IMR-90 (cell line): ENCODE measurements around the gene CARD10. TPM values are rescaled to one million over a fixed set of nuclear protein-coding genes. Genes with fewer than 3 reads are reported as not detected.

ENCODE experiments used
- ATAC-seq: fragments of 200-7000 bp; cut with Tn5 transposase; 2 replicates; pipeline ENCODE4 v1.9.1; 2020; ENCODE audit warnings: low read depth, mild to moderate bottlenecking, moderate library complexity
- BruUV-seq: library from RNA; stranded (reverse); fragments of 400-500 nt; replicated peaks from 2 replicates; lab custom pipeline; 2021; lab: Mats Ljungman, UMichigan
- CTCF ChIA-PET: fragments of 300-600 bp; formaldehyde crosslinking; extraction: SDS; loops from one replicate; lab custom pipeline; 2021; ENCODE audit warnings: antibody characterized with exemption; lab: Yijun Ruan, JAX
- POLR2A ChIA-PET: fragments of 300-600 bp; sonication (Branson Sonifier 250); formaldehyde crosslinking; loops from one replicate; lab custom pipeline; 2022; ENCODE audit warnings: antibody characterized with exemption; ENCODE audit not compliant: unreplicated experiment; lab: Charles Lee
- DNase-seq: peaks from one replicate; pipeline ENCODE4 v3.0.0; 2013
- H2AFZ ChIP-seq: replicated peaks from 2 replicates; pipeline ENCODE3; 2013; ENCODE audit warnings: low read length, mild to moderate bottlenecking; ENCODE audit not compliant: poor library complexity
- H2AK5ac ChIP-seq: 2 replicates; pipeline ENCODE4 v1.6.1; 2013; ENCODE audit warnings: low read depth, low read length, inconsistent platforms
- H2AK9ac ChIP-seq: replicated peaks from 2 replicates; pipeline ENCODE3; 2013; ENCODE audit warnings: mild to moderate bottlenecking, low read depth, low read length, moderate library complexity; ENCODE audit not compliant: poor library complexity
- H2BK120ac ChIP-seq: 2 replicates; pipeline ENCODE4 v1.6.1; 2013; ENCODE audit warnings: low read depth, low read length, inconsistent platforms
- H2BK15ac ChIP-seq: 3 replicates; pipeline ENCODE4 v1.6.1; 2013; ENCODE audit warnings: low read depth, low read length, inconsistent platforms
- H2BK20ac ChIP-seq: 2 replicates; pipeline ENCODE4 v1.6.1; 2013; ENCODE audit warnings: low read depth, mild to moderate bottlenecking, inconsistent platforms, low read length, moderate library complexity
- H2BK5ac ChIP-seq: 2 replicates; pipeline ENCODE4 v1.6.1; 2013; ENCODE audit warnings: mild to moderate bottlenecking, low read depth, low read length, inconsistent platforms; ENCODE audit not compliant: poor library complexity, severe bottlenecking
- H3K14ac ChIP-seq: replicated peaks from 2 replicates; pipeline ENCODE4 v1.6.1; 2013; ENCODE audit warnings: low read depth, low read length, inconsistent platforms
- H3K18ac ChIP-seq: 2 replicates; pipeline ENCODE4 v1.6.1; 2013; ENCODE audit warnings: low read depth, low read length, control low read depth
- H3K23ac ChIP-seq: 2 replicates; pipeline ENCODE4 v1.6.1; 2013; ENCODE audit warnings: low read depth, low read length, inconsistent platforms
- H3K27ac ChIP-seq: 2 replicates; pipeline ENCODE4 v1.5.1; 2013; ENCODE audit warnings: mild to moderate bottlenecking, control low read depth, low read length; ENCODE audit not compliant: insufficient read depth
- H3K27me3 ChIP-seq: 2 replicates; pipeline ENCODE4 v1.6.1; 2013; ENCODE audit warnings: low read length; ENCODE audit not compliant: control insufficient read depth, insufficient read depth
- H3K36me3 ChIP-seq: 2 replicates; pipeline ENCODE4 v1.6.1; 2013; ENCODE audit warnings: low read length, mixed read lengths; ENCODE audit not compliant: control insufficient read depth, insufficient read depth
- H3K4ac ChIP-seq: 2 replicates; pipeline ENCODE4 v1.6.1; 2013; ENCODE audit warnings: low read depth, low read length, inconsistent platforms
- H3K4me1 ChIP-seq: 2 replicates; pipeline ENCODE4 v1.6.1; 2013; ENCODE audit warnings: low read length, mixed read lengths; ENCODE audit not compliant: control insufficient read depth, insufficient read depth
- H3K4me2 ChIP-seq: 2 replicates; pipeline ENCODE4 v1.6.1; 2013; ENCODE audit warnings: low read depth, mild to moderate bottlenecking, control low read depth, low read length, moderate library complexity
- H3K4me3 ChIP-seq: 2 replicates; pipeline ENCODE4 v1.5.1; 2013; ENCODE audit warnings: low read depth, mild to moderate bottlenecking, control low read depth, low read length, moderate library complexity; ENCODE audit not compliant: insufficient read depth
- H3K56ac ChIP-seq: 2 replicates; pipeline ENCODE4 v1.6.1; 2013; ENCODE audit warnings: low read length, inconsistent platforms; ENCODE audit not compliant: insufficient read depth; ENCODE audit errors: extremely low read depth
- H3K79me1 ChIP-seq, 2 experiments: 2 replicates each; pipeline ENCODE4 v1.6.1; 2013; ENCODE audit warnings: low read length in 2 of 2, inconsistent platforms in 1 of 2, low read depth in 1 of 2
- H3K9ac ChIP-seq: 2 replicates; pipeline ENCODE4 v1.6.1; 2013; ENCODE audit warnings: low read depth, low read length, control low read depth
- H3K9me1 ChIP-seq: 2 replicates; pipeline ENCODE4 v1.6.1; 2013; ENCODE audit warnings: low read length, inconsistent platforms; ENCODE audit not compliant: insufficient read depth
- H3K9me3 ChIP-seq: 2 replicates; pipeline ENCODE4 v1.6.1; 2013; ENCODE audit warnings: low read length; ENCODE audit not compliant: control insufficient read depth, insufficient read depth
- H4K20me1 ChIP-seq: 2 replicates; pipeline ENCODE4 v1.6.1; 2013; ENCODE audit warnings: low read length, inconsistent platforms; ENCODE audit not compliant: insufficient read depth
- H4K5ac ChIP-seq: 2 replicates; pipeline ENCODE4 v1.6.1; 2013; ENCODE audit warnings: mild to moderate bottlenecking, low read depth, low read length, control low read depth
- H4K8ac ChIP-seq, 2 experiments: 2 replicates each; pipeline ENCODE4 v1.6.1; 2013; ENCODE audit warnings: low read depth in 2 of 2, low read length in 2 of 2, control low read depth in 1 of 2, inconsistent platforms in 1 of 2
- H4K91ac ChIP-seq: 2 replicates; pipeline ENCODE4 v1.6.1; 2013; ENCODE audit warnings: low read depth, low read length, inconsistent platforms; ENCODE audit not compliant: insufficient read depth
- BHLHE40 ChIP-seq: fragments of 150-350 bp; IDR thresholded peaks from 2 replicates; pipeline ENCODE4 v1.6.1; 2016; ENCODE audit warnings: mild to moderate bottlenecking, low read depth, low read length
- CEBPB ChIP-seq: IDR thresholded peaks from 2 replicates; pipeline ENCODE4 v1.6.1; 2012; ENCODE audit warnings: low read depth, low read length, improper control_type of control experiment
- CHD1 ChIP-seq: IDR thresholded peaks from 2 replicates; pipeline ENCODE4 v1.6.1; 2012; ENCODE audit warnings: low read depth, low read length, improper control_type of control experiment
- CTCF ChIP-seq: conservative IDR thresholded peaks from 2 replicates; pipeline ENCODE4 v1.5.1; 2012; ENCODE audit warnings: mild to moderate bottlenecking, low read depth, low read length, improper control_type of control experiment
- FOS ChIP-seq: fragments of 150-350 bp; IDR thresholded peaks from 2 replicates; pipeline ENCODE4 v1.6.1; 2016; ENCODE audit warnings: low read depth, low read length
- MAFK ChIP-seq: IDR thresholded peaks from 2 replicates; pipeline ENCODE4 v1.6.1; 2012; ENCODE audit warnings: low read depth, low read length, improper control_type of control experiment
- MAZ ChIP-seq: IDR thresholded peaks from 2 replicates; pipeline ENCODE4 v1.6.1; 2012; ENCODE audit warnings: low read depth, mild to moderate bottlenecking, low read length, improper control_type of control experiment, moderate library complexity, borderline replicate concordance
- NFE2L2 ChIP-seq: fragments of 150-350 bp; IDR thresholded peaks from 2 replicates; pipeline ENCODE4 v1.6.1; 2016; ENCODE audit warnings: low read depth, mild to moderate bottlenecking, low read length
- POLR2A ChIP-seq: IDR thresholded peaks from 2 replicates; pipeline ENCODE4 v1.6.1; 2012; ENCODE audit warnings: mild to moderate bottlenecking, low read depth, low read length
- RCOR1 ChIP-seq: IDR thresholded peaks from 2 replicates; pipeline ENCODE4 v1.6.1; 2012; ENCODE audit warnings: mild to moderate bottlenecking, low read length, improper control_type of control experiment; ENCODE audit not compliant: insufficient replicate concordance
- WGBS, 2 experiments: methylation state at CpG; one replicate each; pipeline versions ENCODE4 v1.1.5 to v1.1.7; 2013; ENCODE audit warnings: missing lambda C conversion rate in 2 of 2; ENCODE audit not compliant: insufficient read length in 1 of 2; ENCODE audit errors: extremely low coverage in 2 of 2; 5-methylcytosine and 5-hydroxymethylcytosine counted together
- dilution Hi-C: fragments of 300-500 bp; cut with HindIII; formaldehyde crosslinking; loops from one replicate; pipeline ENCODE4 v1.14.3; 2018; ENCODE audit warnings: low sequenced_read_pairs; ENCODE audit not compliant: unreplicated experiment
- in situ Hi-C: fragments of 300-500 bp; cut with MboI; formaldehyde crosslinking; loops from 3 replicates; pipeline ENCODE4 v1.14.3; 2019; ENCODE audit warnings: low sequenced_read_pairs, inconsistent platforms, mixed read lengths
- intact Hi-C: fragments of 100-400 bp; cut with micrococcal nuclease; formaldehyde crosslinking; loops from 2 replicates; pipeline ENCODE4 v1.10.0; 2022
- polyA plus RNA-seq, 3 experiments: library from polyadenylated mRNA; depleted of rRNA; stranded (reverse); fragments of >200 nt; gene quantifications; 2 replicates each; pipeline ENCODE4 v1.2.3, GENCODE V29; 2012; ENCODE audit warnings: low replicate concordance in 1 of 3
- total RNA-seq: library from RNA; depleted of rRNA; stranded (reverse); fragments of >200 nt; gene quantifications from 2 replicates; pipeline ENCODE4 v1.2.3, GENCODE V29; 2012

The CARD10 gene
- total and polyA plus RNA-seq, 2 of the 4 experiments (the other 2 are of a cell fraction) = 6.1 to 18.4 TPM

DNA sequence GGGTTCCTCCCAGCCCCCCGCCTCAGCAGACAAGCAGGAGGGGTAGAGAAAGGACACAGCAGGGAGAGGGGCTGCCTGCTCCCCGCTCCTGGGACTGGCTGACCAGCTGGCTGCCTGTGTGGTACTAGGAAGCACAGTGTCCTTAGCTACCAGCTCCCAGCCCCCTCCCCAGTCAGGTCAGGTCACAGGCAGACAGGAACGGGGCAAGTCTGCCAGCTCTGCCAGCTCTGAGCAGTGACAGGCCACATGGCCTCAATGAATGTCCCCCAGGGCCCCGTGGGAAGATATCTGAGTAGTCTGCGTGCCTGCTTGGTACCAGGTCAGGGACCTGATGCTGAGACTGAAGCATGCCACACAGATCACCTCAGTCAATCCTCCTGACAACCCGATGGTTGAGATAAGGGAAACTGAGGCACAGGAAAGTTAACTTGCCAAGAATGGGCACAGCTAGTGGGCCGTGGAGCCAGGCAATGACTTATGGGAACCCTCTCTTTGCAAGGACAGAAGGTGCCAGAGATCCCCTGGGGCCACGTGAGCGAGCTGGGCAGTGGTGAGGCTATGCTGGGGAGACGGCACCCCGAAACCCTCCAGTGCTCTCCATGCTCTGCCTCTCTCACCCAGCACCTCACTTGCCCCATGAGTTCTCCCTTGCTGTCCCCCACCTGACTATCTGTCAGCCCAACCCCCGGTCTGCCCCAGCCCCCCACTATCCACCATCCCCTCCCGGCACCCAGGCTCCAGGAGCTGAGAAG, 19.2 kb downstream of the CARD10 start:
- no peak overlapping the region for H3K23ac ChIP-seq
- H2BK120ac ChIP-seq = no peak overlapping the region
- H2AFZ ChIP-seq = no peak overlapping the region
- POLR2A ChIA-PET = no interaction called here
- no peaks in the 10 kb centered on the region for H3K9me3 ChIP-seq
- H3K36me3 ChIP-seq = peaks cover 19% of the 10 kb centered on the region
- H3K4me3 ChIP-seq = no peak overlapping the region
- no peak overlapping the region for H3K14ac ChIP-seq
- peaks cover 0 to 19% of the 10 kb centered on the region in 2 experiments; a peak in 2 of 4 replicates for H3K79me1 ChIP-seq
- dilution Hi-C loops (no loop called here), intact Hi-C loops (no loop called here), in situ Hi-C loops (no loop called here)
- no peak overlapping the region; the same call in 1 of the 2 replicates for H2BK20ac ChIP-seq
- no peaks in the 10 kb centered on the region for H3K27me3 ChIP-seq
- 100% methylated on average over 2 of the region's 13 CpGs; no CpG with 5 or more reads in 1 of the 2 experiments for WGBS, 2 experiments
- H3K56ac ChIP-seq = no peak overlapping the region
- no peak for TF ChIP-seq CHD1
- TF ChIP-seq POLR2A = no peak
- TF ChIP-seq NFE2L2 = no peak
- no peak for TF ChIP-seq BHLHE40
- TF ChIP-seq MAFK = no peak
- no peak for TF ChIP-seq MAZ
- no peak for TF ChIP-seq CEBPB
- TF ChIP-seq RCOR1 = no peak
- TF ChIP-seq FOS = no peak
- no peak for TF ChIP-seq CTCF
- H3K9ac ChIP-seq = no peak overlapping the region
- H4K20me1 ChIP-seq = peaks cover 3% of the 10 kb centered on the region; the same call in 1 of the 2 replicates
- DNase-seq = no peak
- H3K4me1 ChIP-seq = peaks cover 24% of the 10 kb centered on the region
- H3K9me1 ChIP-seq = peaks cover 17% of the 10 kb centered on the region
- H2BK15ac ChIP-seq = 0 out of 3 replicates have a peak overlapping the region, but pooled peaks have one; percentile 17
- no peak overlapping the region for H2BK5ac ChIP-seq
- CTCF ChIA-PET = no interaction called here
- no peak for ATAC-seq
- H2AK5ac ChIP-seq = peak overlapping the region; percentile 67
- H3K27ac ChIP-seq = no peak overlapping the region
- no peak overlapping the region for H3K18ac ChIP-seq
- no peak overlapping the region for H3K4ac ChIP-seq
- no peak overlapping the region for H4K91ac ChIP-seq
- H4K8ac ChIP-seq = no peak overlapping the region; a peak in 1 of 4 replicates
- H2AK9ac ChIP-seq = no peak overlapping the region
- no TSS peak for BruUV-seq
- H3K4me2 ChIP-seq = no peak overlapping the region
- H4K5ac ChIP-seq = no peak overlapping the region
